CD14-positive monocyte (primary cell): ENCODE data around the gene PHRF1. TPM values are rescaled to one million over a fixed set of nuclear protein-coding genes. Genes with fewer than 3 reads are reported as not detected.

Experiments
- DNase-seq, 3 donors: peaks; one replicate each; pipeline ENCODE4 v3.0.0-alpha.2; 2011 to 2022
- H2AFZ ChIP-seq: 2 replicates; pipeline ENCODE4 v1.6.0; 2012; ENCODE audit warnings: mild to moderate bottlenecking, low read depth, low read length, inconsistent platforms; ENCODE audit not compliant: insufficient read depth, poor library complexity, severe bottlenecking
- H3K27ac ChIP-seq, 2 donors: 1 replicate in 1 of 2; 2 replicates in 1 of 2; pipeline ENCODE4 v1.5.1; 2012 to 2013; ENCODE audit warnings: low read length in 2 of 2, control low read depth in 1 of 2, inconsistent platforms in 1 of 2, low read depth in 1 of 2, mild to moderate bottlenecking in 1 of 2
- H3K27me3 ChIP-seq, 2 donors: one replicate each; pipeline versions ENCODE4 v1.6.0 to v1.6.1; 2011 to 2013; ENCODE audit warnings: low read length in 2 of 2; ENCODE audit not compliant: control insufficient read depth in 2 of 2, insufficient read depth in 2 of 2
- H3K36me3 ChIP-seq, 2 donors: replicated peaks in 1 of 2; 1 replicate in 1 of 2; 2 replicates in 1 of 2; pipeline versions ENCODE4 v1.5.1 to v1.6.1; 2012 to 2013; ENCODE audit warnings: low read length in 2 of 2, control low read depth in 1 of 2, inconsistent platforms in 1 of 2, mild to moderate bottlenecking in 1 of 2; ENCODE audit not compliant: insufficient read depth in 2 of 2, control insufficient read depth in 1 of 2
- H3K4me1 ChIP-seq, 2 donors: 1 replicate in 1 of 2; 2 replicates in 1 of 2; pipeline versions ENCODE4 v1.5.1 to v1.6.1; 2012 to 2013; ENCODE audit warnings: low read length in 2 of 2, control low read depth in 1 of 2, inconsistent platforms in 1 of 2, mild to moderate bottlenecking in 1 of 2, moderate library complexity in 1 of 2; ENCODE audit not compliant: insufficient read depth in 2 of 2, control insufficient read depth in 1 of 2
- H3K4me2 ChIP-seq: replicated peaks from 2 replicates; pipeline ENCODE3; 2012; ENCODE audit warnings: low read length, moderate library complexity, mild to moderate bottlenecking; ENCODE audit not compliant: poor library complexity, severe bottlenecking; ENCODE audit errors: extremely low read depth
- H3K4me3 ChIP-seq, 3 experiments: fragments of 200-600 bp in 1 of 3; sonication (generic) in 1 of 3; replicated peaks in 1 of 3; 1 replicate in 2 of 3; 2 replicates in 1 of 3; pipeline ENCODE4 v1.5.1; 2011 to 2013; ENCODE audit warnings: low read length in 3 of 3, mild to moderate bottlenecking in 3 of 3, control low read depth in 2 of 3, low read depth in 2 of 3, inconsistent platforms in 1 of 3, moderate library complexity in 1 of 3
- H3K79me2 ChIP-seq: 2 replicates; pipeline ENCODE4 v1.6.0; 2012; ENCODE audit warnings: mild to moderate bottlenecking, control low read depth, inconsistent platforms, low read length, moderate library complexity; ENCODE audit not compliant: insufficient read depth
- H3K9ac ChIP-seq: 2 replicates; pipeline ENCODE4 v1.6.0; 2017; ENCODE audit warnings: low read length, mild to moderate bottlenecking; ENCODE audit not compliant: insufficient read depth, poor library complexity, severe bottlenecking
- H3K9me3 ChIP-seq, 2 donors: replicated peaks in 1 of 2; 1 replicate in 1 of 2; 2 replicates in 1 of 2; pipeline versions ENCODE4 v1.5.1 to v1.6.1; 2012 to 2013; ENCODE audit warnings: low read length in 2 of 2, control low read depth in 1 of 2; ENCODE audit not compliant: control insufficient read depth in 1 of 2, insufficient read depth in 1 of 2
- H4K20me1 ChIP-seq: 2 replicates; pipeline ENCODE4 v1.6.0; 2012; ENCODE audit warnings: mild to moderate bottlenecking, low read length, control low read depth, moderate library complexity; ENCODE audit not compliant: insufficient read depth
- H3K27ac Mint-ChIP-seq, 7 donors: one replicate each; pipeline ENCODE4 v1.8.0; 2020; ENCODE audit warnings: mild to moderate bottlenecking in 7 of 7, mixed read lengths in 7 of 7, moderate library complexity in 6 of 7, inconsistent platforms in 2 of 7
- H3K27me3 Mint-ChIP-seq, 3 donors: one replicate each; pipeline ENCODE4 v1.8.0; 2021 to 2022; ENCODE audit warnings: low read depth in 3 of 3, mild to moderate bottlenecking in 3 of 3, mixed read lengths in 3 of 3, moderate library complexity in 3 of 3, inconsistent platforms in 1 of 3
- H3K36me3 Mint-ChIP-seq, 2 donors: one replicate each; pipeline ENCODE4 v1.8.0; 2020; ENCODE audit warnings: mixed read lengths in 2 of 2, inconsistent platforms in 1 of 2, mild to moderate bottlenecking in 1 of 2
- H3K4me1 Mint-ChIP-seq: one replicate; pipeline ENCODE4 v1.8.0; 2020; ENCODE audit warnings: mild to moderate bottlenecking, mixed read lengths
- H3K4me3 Mint-ChIP-seq, 2 donors: one replicate each; pipeline ENCODE4 v1.8.0; 2020; ENCODE audit warnings: mild to moderate bottlenecking in 2 of 2, mixed read lengths in 2 of 2, moderate library complexity in 1 of 2
- H3K9me3 Mint-ChIP-seq, 7 donors: one replicate each; pipeline ENCODE4 v1.8.0; 2020 to 2022; ENCODE audit warnings: mixed read lengths in 7 of 7, mild to moderate bottlenecking in 6 of 7, moderate library complexity in 6 of 7, inconsistent platforms in 2 of 7
- WGBS: methylation state at CpG from one replicate; pipeline ENCODE4 v1.1.5; 2013; ENCODE audit warnings: missing lambda C conversion rate; ENCODE audit not compliant: insufficient coverage; 5-methylcytosine and 5-hydroxymethylcytosine counted together
- intact Hi-C, 2 donors: fragments of 100-400 bp; cut with micrococcal nuclease; formaldehyde crosslinking; loops; one replicate each; pipeline versions ENCODE4 v1.15.0 to v1.15.1; 2023
- polyA plus RNA-seq, 3 donors: library from polyadenylated mRNA; depleted of rRNA in 1 of 3; unstranded in 2 of 3; stranded (reverse) in 1 of 3; fragments of 300-500 nt in 2 of 3; fragments of >200 nt in 1 of 3; fragmentation: Illumina TruSeq in 2 of 3; gene quantifications; 1 replicate in 2 of 3; 2 replicates in 1 of 3; pipeline ENCODE4 v1.2.3, GENCODE V29; 2012 to 2021
- TF ChIP-seq, protein P1 (sequence below): fragments of 200-600 bp; IDR thresholded peaks from one replicate; pipeline ENCODE4 v1.8.0; 2022; ENCODE audit warnings: antibody characterized with exemption, mild to moderate bottlenecking

Gene PHRF1
- polyA plus RNA-seq, 3 donors, result 1.3 to 11.1 (median 3.3) TPM

DNA sequence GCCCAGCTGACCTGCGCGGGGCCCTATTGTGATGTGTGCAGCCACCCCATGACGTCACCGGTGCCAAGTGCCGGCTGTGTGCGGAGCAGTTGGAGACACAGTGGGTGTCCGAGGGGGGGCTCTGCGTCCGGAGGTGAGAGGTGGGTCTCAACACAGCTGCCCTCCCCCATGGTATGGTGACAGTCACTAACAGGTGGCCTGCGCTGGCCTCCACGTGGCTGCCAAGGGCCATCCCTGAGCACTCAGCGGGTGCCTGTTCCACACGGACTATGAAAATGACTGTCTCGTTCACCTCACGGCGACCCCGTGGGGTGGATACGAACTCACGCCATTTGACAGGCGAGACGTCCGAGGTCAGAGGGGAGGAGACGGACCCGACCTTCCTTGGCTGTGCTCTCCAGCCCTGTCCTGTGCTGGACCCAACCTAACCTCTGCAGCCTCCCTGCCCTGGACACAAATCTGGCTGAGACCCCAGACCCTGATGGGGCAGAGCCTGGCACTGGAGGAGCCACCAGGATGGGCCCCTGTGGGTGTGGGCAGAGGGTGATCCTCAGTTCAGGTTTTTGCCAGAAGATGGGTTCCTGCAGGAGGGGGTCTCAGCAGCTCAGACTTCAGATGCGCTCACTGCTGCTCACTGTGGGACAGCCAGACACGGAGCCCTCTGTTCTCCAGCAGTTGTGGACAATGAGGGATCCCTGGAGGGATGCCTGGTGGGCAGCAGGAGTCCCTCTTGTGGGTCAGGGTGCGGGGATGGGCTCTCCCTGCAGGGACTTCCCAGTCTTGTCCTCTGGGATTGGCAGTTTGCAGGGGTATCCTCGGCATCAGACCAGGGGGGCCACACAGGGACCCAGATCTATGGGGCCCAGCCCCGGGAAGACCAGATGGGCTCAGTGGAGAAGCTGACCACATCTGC lies 47.2 kb upstream of the PHRF1 start:
- H3K27ac ChIP-seq, result no peak overlapping the region
- no peak for DNase-seq
- Mint-ChIP-seq H3K4me1 (no peaks in the 10 kb centered on the region), H3K36me3 (peaks cover 15% of the 10 kb centered on the region in 2 donors), H3K9me3 (no peaks in the 10 kb centered on the region), H3K27me3 (peaks cover 2 to 4% (median 3%) of the 10 kb centered on the region in 3 donors), H3K4me3 (no peak overlapping the region), H3K27ac (no peak overlapping the region)
- intact Hi-C loops, result no loop called here
- H3K36me3 ChIP-seq, result peaks cover 20 to 23% of the 10 kb centered on the region in 2 donors
- no peak overlapping the region for H3K4me2 ChIP-seq
- TF ChIP-seq, protein P1, sequence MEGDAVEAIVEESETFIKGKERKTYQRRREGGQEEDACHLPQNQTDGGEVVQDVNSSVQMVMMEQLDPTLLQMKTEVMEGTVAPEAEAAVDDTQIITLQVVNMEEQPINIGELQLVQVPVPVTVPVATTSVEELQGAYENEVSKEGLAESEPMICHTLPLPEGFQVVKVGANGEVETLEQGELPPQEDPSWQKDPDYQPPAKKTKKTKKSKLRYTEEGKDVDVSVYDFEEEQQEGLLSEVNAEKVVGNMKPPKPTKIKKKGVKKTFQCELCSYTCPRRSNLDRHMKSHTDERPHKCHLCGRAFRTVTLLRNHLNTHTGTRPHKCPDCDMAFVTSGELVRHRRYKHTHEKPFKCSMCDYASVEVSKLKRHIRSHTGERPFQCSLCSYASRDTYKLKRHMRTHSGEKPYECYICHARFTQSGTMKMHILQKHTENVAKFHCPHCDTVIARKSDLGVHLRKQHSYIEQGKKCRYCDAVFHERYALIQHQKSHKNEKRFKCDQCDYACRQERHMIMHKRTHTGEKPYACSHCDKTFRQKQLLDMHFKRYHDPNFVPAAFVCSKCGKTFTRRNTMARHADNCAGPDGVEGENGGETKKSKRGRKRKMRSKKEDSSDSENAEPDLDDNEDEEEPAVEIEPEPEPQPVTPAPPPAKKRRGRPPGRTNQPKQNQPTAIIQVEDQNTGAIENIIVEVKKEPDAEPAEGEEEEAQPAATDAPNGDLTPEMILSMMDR, result no peak
- H2AFZ ChIP-seq, result no peak overlapping the region
- no peaks in the 10 kb centered on the region for H3K9me3 ChIP-seq
- no peak overlapping the region for H3K9ac ChIP-seq
- H3K4me1 ChIP-seq, result peaks cover 3% of the 10 kb centered on the region in 2 donors
- H4K20me1 ChIP-seq, result peaks cover 18% of the 10 kb centered on the region
- no peaks in the 10 kb centered on the region for H3K27me3 ChIP-seq
- no peak overlapping the region for H3K4me3 ChIP-seq
- peaks cover 3% of the 10 kb centered on the region for H3K79me2 ChIP-seq
- 95% methylated on average over 29 of the region's 29 CpGs for WGBS

DNA sequence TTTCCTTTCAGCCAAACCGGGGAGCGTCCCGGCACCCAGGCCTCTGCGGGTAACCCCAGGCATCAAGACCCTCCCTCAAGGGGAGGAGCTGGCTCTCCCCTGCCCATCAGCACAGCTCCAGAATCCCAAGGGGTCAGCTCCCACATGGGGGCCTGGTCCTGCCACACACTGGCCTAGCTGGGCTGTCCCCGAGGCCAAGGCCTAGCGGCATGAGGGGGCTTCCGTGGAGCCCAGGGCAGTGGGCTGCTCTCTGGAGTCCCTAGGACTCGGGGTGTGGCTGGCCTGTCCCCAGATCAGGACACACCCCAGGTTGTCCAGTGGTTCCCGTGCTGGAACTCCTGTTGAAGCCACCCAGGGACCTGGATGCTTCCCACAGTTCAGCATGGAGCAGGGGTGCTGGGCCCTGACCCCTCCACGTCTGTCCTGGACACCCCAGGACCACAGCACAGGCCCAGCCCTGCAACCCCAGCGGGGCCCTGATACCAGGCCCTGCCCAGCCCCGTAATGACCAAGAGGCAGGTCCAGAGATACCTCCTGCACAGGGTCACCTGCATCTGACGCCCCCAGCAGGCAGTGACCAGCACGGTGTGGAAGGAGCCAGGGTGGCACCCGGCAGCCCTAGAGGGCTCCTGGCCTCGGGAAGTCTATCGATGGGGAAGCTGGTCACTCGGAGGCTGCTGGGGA lies 46.4 kb upstream of the PHRF1 start:
- Histone ChIP-seq H2AFZ (no peak overlapping the region), H3K4me1 (peaks cover 10 to 11% of the 10 kb centered on the region in 2 donors), H3K27me3 (no peaks in the 10 kb centered on the region), H3K4me2 (no peak overlapping the region), H3K27ac (no peak overlapping the region), H3K36me3 (peaks cover 20 to 23% of the 10 kb centered on the region in 2 donors), H3K4me3 (no peak overlapping the region), H3K9ac (no peak overlapping the region), H3K79me2 (peaks cover 11% of the 10 kb centered on the region), H3K9me3 (no peaks in the 10 kb centered on the region), H4K20me1 (peaks cover 26% of the 10 kb centered on the region)
- Mint-ChIP-seq H3K4me3 (no peak overlapping the region), H3K9me3 (no peaks in the 10 kb centered on the region), H3K27ac (no peak overlapping the region), H3K27me3 (peaks cover 0 to 4% (median 2%) of the 10 kb centered on the region in 3 donors), H3K4me1 (peaks cover 2% of the 10 kb centered on the region), H3K36me3 (peaks cover 15% of the 10 kb centered on the region in 2 donors)
- WGBS, result 98% methylated on average over 16 of the region's 18 CpGs
- intact Hi-C loops, result no loop called here
- TF ChIP-seq, protein P1, result no peak
- no peak for DNase-seq
